ENCODE measurements around the gene SRPK3.
"Not testable (repeated sequence)": the region's sequence is repeated elsewhere in the genome, so short reads cannot be mapped to it uniquely, and the experiment has no call there.

The SRPK3 gene

GRCh38 chrX:153807976-153808375 is 27.1 kb downstream of the SRPK3 start:
- no peak for DNase-seq (ENCODE audit: low spot score)

DNA sequence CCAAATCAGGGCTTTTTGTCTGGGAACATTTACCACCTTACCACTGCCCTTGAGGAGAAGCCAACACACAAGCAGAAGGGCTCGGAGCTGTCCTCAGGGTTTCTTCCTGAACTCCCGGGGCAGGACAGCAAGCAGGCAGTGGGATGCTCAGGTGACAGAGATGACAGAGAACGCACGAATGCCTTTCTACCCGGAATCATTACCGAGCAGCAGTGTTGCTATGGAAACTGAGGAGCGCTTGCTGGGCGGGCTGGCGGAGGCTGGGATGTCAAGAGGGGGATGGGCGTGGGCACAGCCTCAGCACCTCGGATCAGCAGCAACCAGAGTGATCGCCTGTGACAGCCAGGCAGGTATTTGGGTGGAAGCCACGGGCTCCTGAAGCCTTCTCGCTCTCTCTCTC is 31.4 kb downstream of the SRPK3 start:
- no peak for DNase-seq (ENCODE audit: low spot score)

GRCh38 chrX:153813161-153813560 is 32.3 kb downstream of the SRPK3 start:
- DNase-seq (ENCODE audit: low spot score) = no peak

GRCh38 chrX:153814591-153815315 is 33.9 kb downstream of the SRPK3 start:
- DNase-seq (ENCODE audit: low spot score) = no peak

DNA sequence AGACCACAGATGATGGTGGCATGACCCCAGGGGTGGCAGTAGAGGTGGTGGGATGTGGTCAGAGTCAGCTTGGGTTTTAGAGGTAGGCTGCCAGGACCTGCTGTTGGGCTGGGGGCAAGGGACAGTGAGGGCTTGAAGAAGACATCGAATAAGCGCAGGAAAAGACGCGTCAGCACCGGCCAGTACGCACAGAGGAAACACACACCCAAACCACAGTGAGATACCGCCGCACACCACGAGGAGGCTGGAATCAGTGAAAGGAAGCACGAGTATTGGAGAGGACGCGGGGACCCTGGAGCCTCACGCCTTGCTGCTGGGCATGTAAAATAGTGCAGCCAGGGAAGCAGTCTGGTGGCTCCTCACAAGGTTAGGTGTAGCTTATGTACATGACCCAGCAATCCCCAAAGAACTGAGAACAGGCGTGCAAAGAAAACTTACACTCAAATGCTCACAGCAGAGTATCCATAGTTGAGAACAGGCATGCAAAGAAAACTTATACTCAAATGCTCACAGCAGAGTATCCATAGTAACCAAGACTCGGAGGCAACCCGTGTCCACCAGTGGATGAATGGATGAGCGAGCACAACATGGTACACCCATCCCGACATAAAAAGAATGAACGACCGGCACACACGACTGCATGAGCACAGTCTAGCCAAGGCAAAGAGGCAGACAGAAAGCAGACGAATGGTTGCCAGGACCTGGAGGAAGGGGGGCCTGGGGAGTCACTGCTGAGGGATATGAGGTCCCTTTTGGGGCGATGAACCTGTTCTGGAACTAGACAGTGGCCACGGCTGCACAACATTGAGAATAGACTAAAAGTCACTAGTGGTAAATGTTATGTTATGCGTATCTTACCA is 36.2 kb downstream of the SRPK3 start:
- no peak for DNase-seq (ENCODE audit: low spot score)

GRCh38 chrX:153818064-153818463 is 37.2 kb downstream of the SRPK3 start:
- DNase-seq (ENCODE audit: low spot score) = not testable (repeated sequence)

- DNase-seq (ENCODE audit: low spot score) = peak; percentile 69
These were observed 37.9 kb downstream of the SRPK3 start for GRCh38 chrX:153818571-153819383.

GRCh38 chrX:153819384-153820040 is 38.7 kb downstream of the SRPK3 start:
- DNase-seq (ENCODE audit: low spot score) = no peak

GRCh38 chrX:153820601-153821000 is 39.8 kb downstream of the SRPK3 start:
- no peak for DNase-seq (ENCODE audit: low spot score)

GRCh38 chrX:153821066-153821465 is 40.2 kb downstream of the SRPK3 start:
- no peak for DNase-seq (ENCODE audit: low spot score)

DNA sequence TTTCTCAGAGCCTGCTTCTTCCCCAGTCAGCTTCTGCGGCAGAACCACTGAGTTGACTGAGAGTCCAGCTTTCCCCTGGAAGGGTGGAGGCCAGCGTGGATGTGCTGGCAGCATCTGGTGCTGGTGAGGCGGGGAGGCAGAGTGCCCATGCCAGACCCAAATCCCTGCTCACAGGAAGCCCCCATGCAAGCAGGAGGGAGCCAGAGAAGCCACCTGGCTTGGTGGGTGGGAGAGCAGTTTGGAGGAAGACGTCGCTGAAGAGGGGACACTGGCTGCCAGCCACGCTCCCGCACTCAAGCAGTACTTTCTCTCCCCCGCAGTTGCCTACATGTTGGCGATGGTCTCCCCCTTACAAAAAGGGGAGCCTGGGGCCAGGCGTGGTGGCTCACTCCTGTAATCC is 43.5 kb downstream of the SRPK3 start:
- peak; percentile 1 for DNase-seq (ENCODE audit: low spot score)

- no peak for DNase-seq (ENCODE audit: low spot score)
These were observed 44.2 kb downstream of the SRPK3 start for GRCh38 chrX:153825042-153825441.

DNA sequence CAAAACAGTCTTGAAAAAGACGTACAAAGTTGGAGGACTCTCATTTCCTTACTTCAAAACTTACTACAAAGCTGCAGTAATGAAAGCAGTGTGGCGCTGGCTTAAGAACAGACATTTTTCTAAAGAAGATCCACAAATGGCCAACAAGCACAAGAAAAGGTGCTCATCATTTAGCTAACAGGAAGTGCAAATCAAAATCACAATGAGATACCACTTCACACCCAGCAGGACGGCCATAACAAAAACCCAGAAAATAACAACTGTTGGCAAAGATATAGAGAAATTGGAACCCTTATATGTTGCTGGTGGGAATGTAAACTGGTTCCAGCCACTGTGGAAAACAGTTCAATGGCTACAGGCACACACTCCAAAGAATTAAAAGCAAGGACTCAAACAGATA is 46.2 kb downstream of the SRPK3 start:
- DNase-seq (ENCODE audit: low spot score) = no peak

- DNase-seq (ENCODE audit: low spot score) = peak; percentile 6
These were observed 47.1 kb downstream of the SRPK3 start for GRCh38 chrX:153827903-153828302.

GRCh38 chrX:153828308-153828707 is 47.5 kb downstream of the SRPK3 start:
- no peak for DNase-seq (ENCODE audit: low spot score)

DNA sequence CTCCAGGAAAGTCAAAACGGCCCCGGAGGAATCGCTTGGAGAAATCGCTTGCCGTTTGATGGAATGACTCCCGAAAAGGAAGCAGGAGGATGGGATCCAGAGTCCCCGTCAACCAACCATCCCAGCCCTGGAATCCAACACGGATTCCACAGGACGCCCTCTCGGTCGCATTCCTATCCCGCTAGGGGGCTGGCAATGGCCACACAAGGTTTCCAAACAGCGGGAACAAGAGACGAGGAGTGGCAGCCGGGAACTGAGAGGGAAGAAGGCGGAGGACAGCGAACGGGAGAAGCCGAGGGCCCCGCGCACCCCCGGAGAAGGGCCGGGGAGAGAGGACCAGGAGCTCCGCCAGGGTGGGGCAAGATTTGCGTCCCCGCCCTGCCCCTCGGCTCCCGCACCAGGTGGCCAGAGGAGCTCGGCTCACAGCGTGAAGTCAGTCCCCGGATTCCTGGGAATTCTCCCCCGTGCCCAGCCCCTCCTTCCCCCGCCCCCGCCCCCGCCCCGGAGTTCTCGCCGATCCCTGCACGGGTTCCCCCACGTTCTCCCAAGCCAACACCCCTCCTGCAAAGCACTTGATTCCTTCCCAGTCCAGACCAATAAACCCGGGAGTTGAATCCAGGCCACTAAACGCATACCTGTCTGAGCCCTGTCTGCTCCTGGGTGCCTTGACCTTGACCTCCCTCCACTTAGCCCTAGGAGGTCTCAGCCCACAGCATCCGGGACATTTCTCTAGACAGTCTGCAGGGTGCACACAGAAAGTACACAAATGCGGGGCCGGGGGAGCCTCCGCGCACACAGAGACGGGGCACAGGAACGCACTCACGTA is 48.1 kb downstream of the SRPK3 start:
- DNase-seq (ENCODE audit: low spot score) = peak; percentile 29

DNA sequence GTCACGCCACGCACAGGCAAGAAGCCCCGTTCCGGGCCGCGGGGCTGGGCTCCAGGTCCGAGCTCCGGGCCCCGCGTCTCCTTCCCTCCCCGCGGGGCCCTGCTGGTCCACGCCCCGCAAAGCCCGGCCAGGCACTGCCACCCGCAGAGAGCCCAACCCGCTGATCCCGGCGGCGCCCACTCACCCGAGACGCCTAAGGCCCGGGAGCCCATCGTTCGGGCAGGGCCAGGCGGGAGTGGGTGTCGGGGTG is 48.6 kb downstream of the SRPK3 start:
- no peak for DNase-seq (ENCODE audit: low spot score)

DNA sequence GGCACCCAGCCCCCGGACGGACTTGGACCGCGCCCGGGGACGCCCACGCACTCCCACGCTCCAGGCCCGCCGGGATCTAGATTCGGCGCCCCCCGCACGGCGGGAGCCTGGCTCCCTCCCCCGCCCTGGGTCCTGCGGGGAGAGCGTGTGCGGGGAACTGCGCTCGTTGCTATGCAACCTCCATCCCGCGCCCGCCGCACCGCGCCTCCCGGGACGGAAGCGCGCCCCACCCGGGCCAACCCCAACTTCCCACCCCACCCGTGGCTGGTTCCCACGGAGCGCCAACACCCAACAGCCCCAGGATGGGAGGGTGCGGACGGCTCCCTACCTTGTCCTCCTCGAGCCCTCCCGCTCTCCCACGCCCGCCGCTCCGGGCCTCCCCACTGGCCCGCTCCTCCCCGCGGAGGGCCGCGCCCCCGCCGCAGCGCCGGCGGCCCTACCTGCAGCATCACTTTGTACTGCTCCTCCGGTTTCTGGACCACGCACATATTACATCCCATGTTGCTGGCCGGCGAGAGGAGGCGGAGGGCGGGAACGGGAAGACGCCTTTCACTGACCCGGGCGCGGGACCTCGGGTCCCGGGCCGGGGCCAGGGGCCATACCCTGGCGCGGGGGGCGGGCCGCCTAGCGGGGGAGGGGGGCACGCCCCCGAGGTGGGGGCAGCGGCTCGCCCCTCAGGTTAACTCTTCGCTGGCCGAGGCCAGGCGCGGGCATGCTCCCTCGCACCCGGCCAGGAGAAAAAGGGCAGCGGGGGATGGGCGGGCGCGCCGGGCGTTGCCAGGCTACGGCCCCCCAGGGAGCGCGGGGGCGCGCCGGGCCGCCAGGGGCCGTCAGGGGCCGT is 49.2 kb downstream of the SRPK3 start, which contains the start of gene PDZD4:
TSS of gene PDZD4 (minus strand) at position 746 of the 841 bp plus-strand sequence. CDS start at position 500, 246 bp downstream.
- DNase-seq (ENCODE audit: low spot score) = no peak

- DNase-seq (ENCODE audit: low spot score) = peak; percentile 22
These were observed 50.0 kb downstream of the SRPK3 start for GRCh38 chrX:153830640-153831428.
